Keratinocyte (primary cell): Measurements from ENCODE around the gene LSM11.

ENCODE experiments used
- CTCF ChIP-seq, 3 experiments: IDR thresholded peaks in 1 of 3; conservative IDR thresholded peaks in 1 of 3; optimal IDR thresholded peaks in 1 of 3; 2 replicates in 2 of 3; 3 replicates in 1 of 3; pipeline versions ENCODE3 to v1.5.1; 2011; ENCODE audit warnings: low read length in 3 of 3, mild to moderate bottlenecking in 3 of 3, moderate library complexity in 2 of 3, control low read depth in 1 of 3, inconsistent platforms in 1 of 3; ENCODE audit not compliant: insufficient read depth in 2 of 3; ENCODE audit errors: extremely low read depth in 1 of 3
- EZH2 ChIP-seq: IDR thresholded peaks from one replicate; pipeline ENCODE4 v1.6.1; 2012; ENCODE audit warnings: inconsistent platforms, mild to moderate bottlenecking, low read length, moderate library complexity

GRCh38 chr5:157779221-157779620 lies 35.7 kb downstream of the LSM11 start:
- TF ChIP-seq CTCF (optimal IDR thresholded peaks at IDR 0.05 in 1 of 3, IDR thresholded peaks at IDR 0.05 in 1 of 3, conservative IDR thresholded peaks at IDR 0.05 in 1 of 3; ENCODE audit: extremely low read depth in 1 of 3, insufficient read depth in 2 of 3, low read length in 3 of 3) (no peak), EZH2 (no peak)
